HT-29 (cell line): ENCODE results near the gene INO80. TPM values are rescaled to one million over a fixed set of nuclear protein-coding genes. Genes with fewer than 3 reads are reported as not detected.

ENCODE experiments used
- DNase-seq: peaks from one replicate; pipeline ENCODE4 v3.0.0-alpha.2; 2015; ENCODE audit warnings: low spot score
- small RNA-seq: library from RNA; depleted of rRNA; stranded (forward); fragments of <200 nt; gene quantifications from one replicate; pipeline ENCODE3, GENCODE V24; 2014
- total RNA-seq: library from RNA; depleted of rRNA; stranded (reverse); fragments of >200 nt; shearing (Covaris generic); gene quantifications from 2 replicates; pipeline ENCODE4 v1.2.3, GENCODE V29; 2014; rRNA removed

INO80 gene
- total RNA-seq, 1 experiment from 2014 or later: 66.9 TPM

- no peak for DNase-seq
Measured at GRCh38 chr15:40931300-40932142, 184.6 kb downstream of the INO80 start.

- DNase-seq: peak; percentile 74
Measured at GRCh38 chr15:40930430-40931299, 185.4 kb downstream of the INO80 start.

- peak; percentile 63 for DNase-seq
Measured at GRCh38 chr15:40929660-40930429, 186.2 kb downstream of the INO80 start.

Small RNA genes lying within 50 kb of the gene (small RNA-seq; reads per million reads assigned to genes)
- not detected for gene ISCA1P4

Other genes starting within 250 kb of the INO80 start
- 30.4 and 33.5 TPM in 2 replicates for gene RHOV, start 242.0 kb downstream of the INO80 start, total RNA-seq
- 66.8 and 75.8 TPM in 2 replicates for gene VPS18, start 221.8 kb downstream of the INO80 start, total RNA-seq
- gene DLL4, start 186.9 kb downstream of the INO80 start, total RNA-seq: 3.8 and 4.4 TPM in 2 replicates
- 13.6 and 16.6 TPM in 2 replicates for gene CHAC1, start 162.8 kb downstream of the INO80 start, total RNA-seq
- not detected in 2 replicates for gene EXD1, start 114.5 kb upstream of the INO80 start, total RNA-seq
- gene CHP1, start 115.0 kb upstream of the INO80 start, total RNA-seq: 115 and 135 TPM in 2 replicates
- 40.2 and 46.1 TPM in 2 replicates for gene OIP5, start 216.3 kb upstream of the INO80 start, total RNA-seq
- 167 and 222 TPM in 2 replicates for gene NUSAP1, start 216.6 kb upstream of the INO80 start, total RNA-seq